ENCODE data around the gene RPL10.
"Not testable (repeated sequence)": the region's sequence is repeated elsewhere in the genome, so short reads cannot be mapped to it uniquely, and the experiment has no call there.

The RPL10 gene

DNA sequence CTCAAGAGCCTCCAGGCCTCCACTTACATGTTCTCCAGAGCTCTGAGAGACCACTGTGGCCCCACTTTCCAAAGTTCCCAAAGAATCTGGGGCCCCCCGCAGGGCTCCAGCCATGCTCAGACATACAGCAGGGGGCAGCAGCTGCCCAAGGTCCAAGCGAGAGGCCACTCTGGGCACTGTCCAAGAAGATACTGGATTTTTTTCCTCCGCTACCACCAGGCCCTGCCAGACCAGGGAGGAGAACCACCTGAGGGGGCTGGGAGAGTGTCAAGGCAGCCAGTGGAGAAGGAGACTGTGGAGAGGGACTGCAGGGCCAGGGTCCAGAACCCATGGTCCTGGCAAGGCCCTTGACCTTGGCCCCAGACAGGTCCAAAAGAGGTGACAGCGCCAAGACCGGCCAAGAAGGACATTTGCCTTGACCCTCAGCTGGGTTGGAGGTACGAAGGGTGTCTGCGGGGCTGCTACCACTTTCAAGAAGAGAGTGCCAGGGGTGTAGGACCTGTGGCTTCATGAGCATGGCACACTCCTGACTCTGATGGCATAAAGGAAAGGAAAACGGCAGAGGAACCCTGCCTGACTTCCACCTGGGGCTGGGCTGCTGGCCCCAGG, 13.8 kb upstream of the RPL10 start (continued):
- TF ChIP-seq, protein P1, sequence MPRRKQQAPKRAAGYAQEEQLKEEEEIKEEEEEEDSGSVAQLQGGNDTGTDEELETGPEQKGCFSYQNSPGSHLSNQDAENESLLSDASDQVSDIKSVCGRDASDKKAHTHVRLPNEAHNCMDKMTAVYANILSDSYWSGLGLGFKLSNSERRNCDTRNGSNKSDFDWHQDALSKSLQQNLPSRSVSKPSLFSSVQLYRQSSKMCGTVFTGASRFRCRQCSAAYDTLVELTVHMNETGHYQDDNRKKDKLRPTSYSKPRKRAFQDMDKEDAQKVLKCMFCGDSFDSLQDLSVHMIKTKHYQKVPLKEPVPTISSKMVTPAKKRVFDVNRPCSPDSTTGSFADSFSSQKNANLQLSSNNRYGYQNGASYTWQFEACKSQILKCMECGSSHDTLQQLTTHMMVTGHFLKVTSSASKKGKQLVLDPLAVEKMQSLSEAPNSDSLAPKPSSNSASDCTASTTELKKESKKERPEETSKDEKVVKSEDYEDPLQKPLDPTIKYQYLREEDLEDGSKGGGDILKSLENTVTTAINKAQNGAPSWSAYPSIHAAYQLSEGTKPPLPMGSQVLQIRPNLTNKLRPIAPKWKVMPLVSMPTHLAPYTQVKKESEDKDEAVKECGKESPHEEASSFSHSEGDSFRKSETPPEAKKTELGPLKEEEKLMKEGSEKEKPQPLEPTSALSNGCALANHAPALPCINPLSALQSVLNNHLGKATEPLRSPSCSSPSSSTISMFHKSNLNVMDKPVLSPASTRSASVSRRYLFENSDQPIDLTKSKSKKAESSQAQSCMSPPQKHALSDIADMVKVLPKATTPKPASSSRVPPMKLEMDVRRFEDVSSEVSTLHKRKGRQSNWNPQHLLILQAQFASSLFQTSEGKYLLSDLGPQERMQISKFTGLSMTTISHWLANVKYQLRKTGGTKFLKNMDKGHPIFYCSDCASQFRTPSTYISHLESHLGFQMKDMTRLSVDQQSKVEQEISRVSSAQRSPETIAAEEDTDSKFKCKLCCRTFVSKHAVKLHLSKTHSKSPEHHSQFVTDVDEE (CRISPR knock-in tag; IDR thresholded peaks at IDR 0.05) = no peak

DNA sequence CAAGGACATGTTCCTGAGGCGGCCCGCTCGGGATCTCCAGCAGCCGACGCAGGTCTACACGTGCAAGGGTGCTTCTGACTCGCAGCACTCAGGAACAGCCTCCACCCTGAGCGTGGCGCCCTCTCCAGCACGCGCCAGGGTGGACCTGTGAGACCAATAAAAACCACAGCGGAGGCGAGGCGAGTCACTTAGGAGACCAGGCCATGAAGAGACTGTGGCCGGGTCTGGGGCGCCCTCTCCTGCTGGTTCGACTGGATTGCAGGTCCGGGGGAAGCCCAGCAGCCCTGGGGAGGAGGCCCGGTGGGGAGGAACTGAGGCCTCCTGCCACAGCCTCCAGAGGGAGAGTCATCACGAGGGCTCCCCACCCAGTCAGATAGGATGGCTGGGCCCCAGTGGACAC, 10.1 kb upstream of the RPL10 start:
- peak; percentile 52 for ATAC-seq

DNA sequence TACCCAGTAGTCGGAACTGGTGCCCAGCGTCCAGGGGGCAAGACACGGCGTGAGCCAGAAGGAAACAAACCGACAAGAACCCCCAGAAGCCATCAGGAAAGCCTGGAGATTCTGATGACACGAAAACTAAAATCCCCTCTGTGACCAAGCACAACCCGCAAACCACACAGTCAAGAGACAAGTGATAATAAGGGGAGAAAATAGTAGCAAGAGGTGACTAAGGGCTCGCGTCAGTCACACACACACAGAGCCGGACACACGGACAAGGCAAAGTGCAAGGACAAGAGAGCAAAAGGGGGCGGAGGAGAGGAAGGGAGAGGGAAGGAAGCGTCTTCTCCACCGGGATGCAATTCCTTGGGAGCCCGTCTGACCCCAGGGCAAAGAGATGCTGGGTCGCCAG, 9.5 kb upstream of the RPL10 start:
- peak; percentile 2 for ATAC-seq

DNA sequence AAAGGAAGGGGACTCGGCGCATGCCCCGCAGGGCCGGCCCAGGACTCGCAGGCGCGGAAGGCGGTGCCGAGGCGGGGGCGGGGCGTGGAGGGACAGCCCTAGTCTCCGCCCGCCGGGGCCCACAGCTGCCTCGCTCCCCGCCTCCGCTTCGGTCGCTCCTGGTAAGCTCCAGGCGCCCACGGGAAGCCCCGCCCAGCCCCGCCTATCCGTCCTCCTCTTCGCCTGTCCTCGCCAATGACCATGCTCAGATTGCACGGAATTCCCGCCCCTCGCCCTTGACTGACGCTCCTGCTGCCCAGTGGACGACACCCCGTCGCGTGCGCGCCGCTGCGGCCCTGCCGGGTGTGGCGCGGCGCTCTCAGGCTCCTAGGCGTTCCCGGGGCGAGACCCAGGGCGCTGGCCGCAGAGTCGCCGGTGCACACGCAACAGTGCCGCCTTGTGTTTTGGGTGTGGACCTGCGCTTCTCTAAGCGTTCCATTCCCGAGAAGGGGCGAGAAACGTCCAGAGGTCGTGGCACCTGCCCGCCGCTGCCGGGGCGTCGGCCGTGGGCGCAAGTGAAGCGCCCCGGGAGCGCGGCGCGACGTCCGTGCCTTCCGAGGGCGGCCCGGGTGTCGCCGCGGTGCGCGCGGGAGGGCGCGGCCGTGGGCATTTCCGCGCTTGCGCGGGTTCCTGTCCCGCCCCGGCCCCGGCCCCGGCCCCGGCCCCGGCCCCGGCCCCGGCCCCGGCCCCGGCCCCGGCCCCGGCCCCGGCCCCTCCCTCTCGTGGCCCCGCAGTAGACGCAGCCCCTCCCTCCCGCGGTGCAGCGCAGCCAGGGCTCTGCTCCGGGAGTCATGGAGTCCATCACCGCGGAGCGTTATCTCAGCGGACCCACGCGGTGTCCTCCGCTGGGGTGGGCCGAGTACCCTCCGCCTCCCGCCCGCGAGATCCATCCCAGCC, 8.1 kb upstream of the RPL10 start:
- ATAC-seq = peak; percentile 77

DNA sequence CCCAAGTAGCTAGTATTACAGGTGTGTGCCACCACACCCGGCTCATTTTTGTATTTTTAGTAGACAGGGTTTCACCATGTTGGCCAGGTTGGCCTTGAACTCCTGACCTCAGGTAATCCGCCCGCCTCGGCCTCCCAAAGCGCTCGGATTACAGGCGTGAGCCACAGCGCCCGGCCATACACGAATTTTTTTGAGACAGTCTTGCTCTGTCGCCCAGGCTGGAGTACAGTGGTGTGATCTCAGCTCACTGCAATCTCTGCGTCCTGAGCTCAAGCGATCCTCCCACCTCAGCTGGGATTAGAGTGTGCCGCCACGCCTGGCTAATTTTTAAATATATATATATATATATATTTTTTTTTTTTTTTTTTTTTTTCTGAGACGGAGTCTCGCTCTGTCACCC, 1.8 kb upstream of the RPL10 start:
- not testable (repeated sequence) for ATAC-seq

DNA sequence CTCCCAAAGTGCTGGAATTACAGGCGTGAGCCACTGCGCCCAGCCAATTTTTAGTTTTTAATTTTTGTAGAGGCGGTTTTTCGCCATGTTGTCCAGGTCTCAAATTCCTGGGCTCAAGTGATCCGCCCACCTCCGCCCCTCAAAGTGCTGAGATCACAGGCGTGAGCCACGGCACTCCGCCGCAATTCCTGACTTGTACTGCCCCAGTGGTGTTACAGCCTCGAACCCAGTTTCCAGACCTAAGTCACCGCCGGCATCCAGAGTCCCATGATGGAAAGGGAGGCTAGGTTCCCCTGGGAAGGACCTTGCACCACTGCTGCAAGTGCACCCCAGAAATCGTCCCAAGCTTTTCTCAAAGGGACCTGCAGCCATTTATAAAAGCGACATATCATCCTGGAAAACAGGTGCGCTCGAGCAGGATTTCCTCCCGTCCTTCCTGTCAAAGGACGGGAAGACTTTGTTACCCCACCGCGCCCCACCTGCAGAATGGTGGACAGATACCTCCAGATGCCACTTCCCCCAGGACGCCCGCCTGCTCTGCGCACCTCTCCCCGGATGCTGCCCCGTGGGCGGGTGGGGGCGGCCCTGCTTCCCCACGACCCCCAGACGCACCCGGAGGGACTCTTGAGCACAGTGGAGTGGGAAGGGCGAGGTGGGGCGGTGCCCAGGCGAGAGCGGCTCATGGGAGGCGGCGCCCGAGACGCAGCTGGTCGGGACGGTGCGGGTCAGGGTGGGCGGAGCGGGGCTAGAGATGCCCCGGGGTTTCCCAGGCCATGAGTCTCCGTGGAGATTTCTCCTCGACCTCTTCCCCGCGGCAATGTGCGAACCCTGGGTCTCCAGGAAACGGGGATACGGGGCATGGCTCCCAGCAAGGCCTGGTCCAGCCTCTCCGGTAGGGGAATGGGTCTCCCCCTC, 947 bp upstream of the RPL10 start:
- ATAC-seq = peak; percentile 72
- TF ChIP-seq PPARA (CRISPR knock-in tag; IDR thresholded peaks at IDR 0.05; ENCODE audit: borderline replicate concordance) (no peak), OSR1 (CRISPR knock-in tag; IDR thresholded peaks at IDR 0.05) (no peak), ISL1 (CRISPR knock-in tag; IDR thresholded peaks at IDR 0.05) (no peak), TOX (CRISPR knock-in tag; IDR thresholded peaks at IDR 0.05; ENCODE audit: borderline replicate concordance) (no peak), TCF4 (CRISPR knock-in tag; IDR thresholded peaks at IDR 0.05; ENCODE audit: borderline replicate concordance) (no peak), SNAI2 (CRISPR knock-in tag; IDR thresholded peaks at IDR 0.05) (no peak), ESRRG (CRISPR knock-in tag; IDR thresholded peaks at IDR 0.05) (no peak), BACH2 (CRISPR knock-in tag; IDR thresholded peaks at IDR 0.05; ENCODE audit: borderline replicate concordance) (no peak), GLIS3 (CRISPR knock-in tag; IDR thresholded peaks at IDR 0.05) (no peak)
- TF ChIP-seq, protein P2, sequence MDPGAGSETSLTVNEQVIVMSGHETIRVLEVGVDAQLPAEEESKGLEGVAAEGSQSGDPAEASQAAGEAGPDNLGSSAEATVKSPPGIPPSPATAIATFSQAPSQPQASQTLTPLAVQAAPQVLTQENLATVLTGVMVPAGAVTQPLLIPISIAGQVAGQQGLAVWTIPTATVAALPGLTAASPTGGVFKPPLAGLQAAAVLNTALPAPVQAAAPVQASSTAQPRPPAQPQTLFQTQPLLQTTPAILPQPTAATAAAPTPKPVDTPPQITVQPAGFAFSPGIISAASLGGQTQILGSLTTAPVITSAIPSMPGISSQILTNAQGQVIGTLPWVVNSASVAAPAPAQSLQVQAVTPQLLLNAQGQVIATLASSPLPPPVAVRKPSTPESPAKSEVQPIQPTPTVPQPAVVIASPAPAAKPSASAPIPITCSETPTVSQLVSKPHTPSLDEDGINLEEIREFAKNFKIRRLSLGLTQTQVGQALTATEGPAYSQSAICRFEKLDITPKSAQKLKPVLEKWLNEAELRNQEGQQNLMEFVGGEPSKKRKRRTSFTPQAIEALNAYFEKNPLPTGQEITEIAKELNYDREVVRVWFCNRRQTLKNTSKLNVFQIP (CRISPR knock-in tag; IDR thresholded peaks at IDR 0.05; ENCODE audit: borderline replicate concordance, low read depth) = no peak
- TF ChIP-seq, protein P3, sequence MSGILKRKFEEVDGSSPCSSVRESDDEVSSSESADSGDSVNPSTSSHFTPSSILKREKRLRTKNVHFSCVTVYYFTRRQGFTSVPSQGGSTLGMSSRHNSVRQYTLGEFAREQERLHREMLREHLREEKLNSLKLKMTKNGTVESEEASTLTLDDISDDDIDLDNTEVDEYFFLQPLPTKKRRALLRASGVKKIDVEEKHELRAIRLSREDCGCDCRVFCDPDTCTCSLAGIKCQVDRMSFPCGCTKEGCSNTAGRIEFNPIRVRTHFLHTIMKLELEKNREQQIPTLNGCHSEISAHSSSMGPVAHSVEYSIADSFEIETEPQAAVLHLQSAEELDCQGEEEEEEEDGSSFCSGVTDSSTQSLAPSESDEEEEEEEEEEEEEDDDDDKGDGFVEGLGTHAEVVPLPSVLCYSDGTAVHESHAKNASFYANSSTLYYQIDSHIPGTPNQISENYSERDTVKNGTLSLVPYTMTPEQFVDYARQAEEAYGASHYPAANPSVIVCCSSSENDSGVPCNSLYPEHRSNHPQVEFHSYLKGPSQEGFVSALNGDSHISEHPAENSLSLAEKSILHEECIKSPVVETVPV (CRISPR knock-in tag; IDR thresholded peaks at IDR 0.05) = no peak
- TF ChIP-seq, protein P4, sequence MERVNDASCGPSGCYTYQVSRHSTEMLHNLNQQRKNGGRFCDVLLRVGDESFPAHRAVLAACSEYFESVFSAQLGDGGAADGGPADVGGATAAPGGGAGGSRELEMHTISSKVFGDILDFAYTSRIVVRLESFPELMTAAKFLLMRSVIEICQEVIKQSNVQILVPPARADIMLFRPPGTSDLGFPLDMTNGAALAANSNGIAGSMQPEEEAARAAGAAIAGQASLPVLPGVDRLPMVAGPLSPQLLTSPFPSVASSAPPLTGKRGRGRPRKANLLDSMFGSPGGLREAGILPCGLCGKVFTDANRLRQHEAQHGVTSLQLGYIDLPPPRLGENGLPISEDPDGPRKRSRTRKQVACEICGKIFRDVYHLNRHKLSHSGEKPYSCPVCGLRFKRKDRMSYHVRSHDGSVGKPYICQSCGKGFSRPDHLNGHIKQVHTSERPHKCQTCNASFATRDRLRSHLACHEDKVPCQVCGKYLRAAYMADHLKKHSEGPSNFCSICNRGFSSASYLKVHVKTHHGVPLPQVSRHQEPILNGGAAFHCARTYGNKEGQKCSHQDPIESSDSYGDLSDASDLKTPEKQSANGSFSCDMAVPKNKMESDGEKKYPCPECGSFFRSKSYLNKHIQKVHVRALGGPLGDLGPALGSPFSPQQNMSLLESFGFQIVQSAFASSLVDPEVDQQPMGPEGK (CRISPR knock-in tag; IDR thresholded peaks at IDR 0.05; ENCODE audit: borderline replicate concordance) = no peak
- TF ChIP-seq, protein P1 (CRISPR knock-in tag; IDR thresholded peaks at IDR 0.05) = no peak

Measured in SK-N-SH treated with all-trans-retinoic acid at 6 μM for 48 hours (cell line).